Panc1 (cell line): ENCODE results near the gene TP73. TPM values are rescaled to one million over a fixed set of nuclear protein-coding genes. Genes with fewer than 3 reads are reported as not detected.

ENCODE experiments used
- ATAC-seq: fragments of 200-7000 bp; cut with Tn5 transposase; 2 replicates; pipeline ENCODE4 v1.9.1; 2020; ENCODE audit warnings: mild to moderate bottlenecking, moderate library complexity
- BruUV-seq: library from RNA; stranded (reverse); fragments of 400-500 nt; replicated peaks from 2 replicates; lab custom pipeline; 2021; lab: Mats Ljungman, UMichigan
- CTCF ChIA-PET: fragments of 300-600 bp; sonication (Branson Sonifier 250); formaldehyde crosslinking; loops from one replicate; lab custom pipeline; 2022; ENCODE audit warnings: antibody characterized with exemption; lab: Charles Lee
- POLR2A ChIA-PET: fragments of 300-600 bp; sonication (Branson Sonifier 250); formaldehyde crosslinking; loops from one replicate; lab custom pipeline; 2022; ENCODE audit warnings: antibody characterized with exemption; lab: Charles Lee
- DNase-seq: peaks from one replicate; pipeline ENCODE4 v3.0.0-alpha.2; 2010; ENCODE audit warnings: low read depth, low spot score
- H3K27ac ChIP-seq: 2 replicates; pipeline ENCODE4 v1.5.1; 2011; ENCODE audit warnings: mild to moderate bottlenecking, low read length, inconsistent platforms
- H3K27me3 ChIP-seq: fragments of 200-500 bp; sonication (Bioruptor generic); 2 replicates; pipeline ENCODE4 v1.6.0; 2014; ENCODE audit warnings: low read length, inconsistent platforms; ENCODE audit not compliant: control insufficient read depth, insufficient read depth
- H3K36me3 ChIP-seq: fragments of 200-500 bp; sonication (Bioruptor generic); 2 replicates; pipeline ENCODE4 v1.5.1; 2014; ENCODE audit warnings: inconsistent platforms, mild to moderate bottlenecking, low read length, moderate library complexity; ENCODE audit not compliant: control insufficient read depth, insufficient read depth
- H3K4me1 ChIP-seq: 2 replicates; pipeline ENCODE4 v1.5.1; 2011; ENCODE audit warnings: inconsistent platforms, mild to moderate bottlenecking, low read length, moderate library complexity; ENCODE audit not compliant: control insufficient read depth, insufficient read depth
- H3K4me3 ChIP-seq, 2 experiments: 2 replicates each; pipeline ENCODE4 v1.5.1; 2011 to 2012; ENCODE audit warnings: low read depth in 2 of 2, low read length in 2 of 2, mild to moderate bottlenecking in 2 of 2, inconsistent platforms in 1 of 2, moderate library complexity in 1 of 2
- H3K9me3 ChIP-seq: fragments of 200-500 bp; sonication (Bioruptor generic); 2 replicates; pipeline ENCODE4 v1.5.1; 2014; ENCODE audit warnings: low read depth, mild to moderate bottlenecking, inconsistent platforms, low read length, moderate library complexity; ENCODE audit not compliant: control insufficient read depth, insufficient read depth
- POLR2AphosphoS5 ChIP-seq: IDR thresholded peaks from 2 replicates; pipeline ENCODE4 v1.6.1; 2012; ENCODE audit warnings: mild to moderate bottlenecking, low read depth, low read length, moderate library complexity
- REST ChIP-seq, 2 experiments: IDR thresholded peaks; 2 replicates each; pipeline ENCODE4 v1.6.1; 2011 to 2012; ENCODE audit warnings: low read depth in 2 of 2, control low read depth in 1 of 2, low read length in 1 of 2, mild to moderate bottlenecking in 1 of 2, moderate library complexity in 1 of 2; ENCODE audit not compliant: insufficient read depth in 1 of 2
- SIN3A ChIP-seq: IDR thresholded peaks from 2 replicates; pipeline ENCODE4 v1.6.1; 2012; ENCODE audit warnings: low read depth, mild to moderate bottlenecking, low read length, moderate library complexity, borderline replicate concordance; ENCODE audit not compliant: insufficient read depth
- TCF7L2 ChIP-seq: IDR thresholded peaks from 2 replicates; pipeline ENCODE4 v1.6.1; 2011; ENCODE audit warnings: mild to moderate bottlenecking, low read depth, low read length, inconsistent platforms
- in situ Hi-C: cut with HindIII; loops from 2 replicates; pipeline ENCODE4 v1.10.0; 2016; ENCODE audit warnings: low sequenced_read_pairs, low pct_unique_long_range_greater_than_20kb
- intact Hi-C: fragments of 100-400 bp; cut with micrococcal nuclease; formaldehyde crosslinking; loops from one replicate; pipeline ENCODE4 v1.10.0; 2022; ENCODE audit not compliant: unreplicated experiment
- total RNA-seq: library from RNA; stranded (reverse); gene quantifications from one replicate; pipeline ENCODE4 v1.2.1, GENCODE V29; 2021; ENCODE audit not compliant: unreplicated experiment
- TF ChIP-seq, protein P1 (sequence below): fragments of 450-650 bp; IDR thresholded peaks from 2 replicates; pipeline ENCODE4 v1.5.1; 2017; ENCODE audit warnings: mild to moderate bottlenecking

Gene TP73
- total RNA-seq, 1 experiment from 2014 or later, result 4.7 TPM

- BruUV-seq, result no TSS peak
- POLR2A ChIA-PET, result interaction anchor here (0.6 kb wide), 1 partner anchor 12 kb away, joined by 6 read pairs; no protein-coding TSS in a partner anchor
- intact Hi-C loops, result no loop called here
Observed at GRCh38 chr1:3745590-3746381, 93.5 kb downstream of the TP73 start.

GRCh38 chr1:3746389-3746829 is 94.1 kb downstream of the TP73 start:
- Histone ChIP-seq H3K36me3 (no peaks in the 10 kb centered on the region; the same call in 1 of the 2 replicates), H3K4me3 (peak overlapping the region; percentile 68 to 77), H3K27ac (peak overlapping the region; percentile 76), H3K9me3 (no peaks in the 10 kb centered on the region), H3K4me1 (peaks cover 8% of the 10 kb centered on the region), H3K27me3 (no peaks in the 10 kb centered on the region)
- ChIA-PET CTCF (no interaction called here), POLR2A (interaction anchor here (0.6 kb wide), 1 partner anchor 12 kb away, joined by 6 read pairs; no protein-coding TSS in a partner anchor)
- DNase-seq, result no peak
- peak; percentile 6; the same call in 1 of the 2 replicates for ATAC-seq
- in situ Hi-C loops, result no loop called here
- BruUV-seq, result no TSS peak
- intact Hi-C loops, result no loop called here
- TF ChIP-seq REST (IDR thresholded peaks at IDR 0.05; ENCODE audit: insufficient read depth in 1 of 2, low read depth in 2 of 2, low read length in 1 of 2) (no peak), SIN3A (no peak), POLR2AphosphoS5 (no peak), TCF7L2 (no peak)
- TF ChIP-seq, protein P1, sequence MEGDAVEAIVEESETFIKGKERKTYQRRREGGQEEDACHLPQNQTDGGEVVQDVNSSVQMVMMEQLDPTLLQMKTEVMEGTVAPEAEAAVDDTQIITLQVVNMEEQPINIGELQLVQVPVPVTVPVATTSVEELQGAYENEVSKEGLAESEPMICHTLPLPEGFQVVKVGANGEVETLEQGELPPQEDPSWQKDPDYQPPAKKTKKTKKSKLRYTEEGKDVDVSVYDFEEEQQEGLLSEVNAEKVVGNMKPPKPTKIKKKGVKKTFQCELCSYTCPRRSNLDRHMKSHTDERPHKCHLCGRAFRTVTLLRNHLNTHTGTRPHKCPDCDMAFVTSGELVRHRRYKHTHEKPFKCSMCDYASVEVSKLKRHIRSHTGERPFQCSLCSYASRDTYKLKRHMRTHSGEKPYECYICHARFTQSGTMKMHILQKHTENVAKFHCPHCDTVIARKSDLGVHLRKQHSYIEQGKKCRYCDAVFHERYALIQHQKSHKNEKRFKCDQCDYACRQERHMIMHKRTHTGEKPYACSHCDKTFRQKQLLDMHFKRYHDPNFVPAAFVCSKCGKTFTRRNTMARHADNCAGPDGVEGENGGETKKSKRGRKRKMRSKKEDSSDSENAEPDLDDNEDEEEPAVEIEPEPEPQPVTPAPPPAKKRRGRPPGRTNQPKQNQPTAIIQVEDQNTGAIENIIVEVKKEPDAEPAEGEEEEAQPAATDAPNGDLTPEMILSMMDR, result no peak

More at GRCh38 chr1:3745590-3746381, 93.5 kb downstream of the TP73 start:
- peak overlapping the region; percentile 68 to 77 for H3K4me3 ChIP-seq
- peaks cover 8% of the 10 kb centered on the region for H3K4me1 ChIP-seq
- ATAC-seq, result no peak
- no peak for DNase-seq
- in situ Hi-C loops, result no loop called here
- peak overlapping the region; percentile 76 for H3K27ac ChIP-seq
- TF ChIP-seq POLR2AphosphoS5 (no peak), SIN3A (no peak), TCF7L2 (no peak), REST (IDR thresholded peaks at IDR 0.05; ENCODE audit: insufficient read depth in 1 of 2, low read depth in 2 of 2, low read length in 1 of 2) (no peak)
- TF ChIP-seq, protein P1, result no peak
- no peaks in the 10 kb centered on the region for H3K9me3 ChIP-seq
- H3K36me3 ChIP-seq, result no peaks in the 10 kb centered on the region; the same call in 1 of the 2 replicates
- CTCF ChIA-PET, result no interaction called here
- no peaks in the 10 kb centered on the region for H3K27me3 ChIP-seq
